ENCODE data around the gene PRKAA1.
"Not testable (repeated sequence)": the region's sequence is repeated elsewhere in the genome, so short reads cannot be mapped to it uniquely, and the experiment has no call there.

PRKAA1 gene

GRCh38 chr5:40825461-40826043 lies 27.4 kb upstream of the PRKAA1 start:
- not testable (repeated sequence) for DNase-seq

- DNase-seq = no peak
These were observed 25.3 kb upstream of the PRKAA1 start for GRCh38 chr5:40823459-40823858.

GRCh38 chr5:40813698-40814281 lies 15.6 kb upstream of the PRKAA1 start:
- DNase-seq = peak in 1 of 2 donors; percentile 39

- no peak for DNase-seq
These were observed 14.0 kb upstream of the PRKAA1 start for GRCh38 chr5:40812125-40812524.

GRCh38 chr5:40801771-40802562 lies 3.8 kb upstream of the PRKAA1 start:
- no peak for DNase-seq

GRCh38 chr5:40799258-40799657 lies 1.1 kb upstream of the PRKAA1 start:
- DNase-seq = no peak

GRCh38 chr5:40798801-40799210 lies 632 bp upstream of the PRKAA1 start:
- no peak for DNase-seq

- peak; percentile 77 to 83 for DNase-seq
These were observed 732 bp downstream of the PRKAA1 start for GRCh38 chr5:40797273-40798011.

- no peak for DNase-seq
These were observed 1.7 kb downstream of the PRKAA1 start for GRCh38 chr5:40796487-40796889.

GRCh38 chr5:40794877-40795276 lies 3.3 kb downstream of the PRKAA1 start:
- DNase-seq = not testable (repeated sequence)

GRCh38 chr5:40794340-40794739 lies 3.8 kb downstream of the PRKAA1 start:
- not testable (repeated sequence) for DNase-seq

GRCh38 chr5:40792691-40793090 lies 5.5 kb downstream of the PRKAA1 start:
- DNase-seq = not testable (repeated sequence)

- DNase-seq = no peak
These were observed 6.4 kb downstream of the PRKAA1 start for GRCh38 chr5:40791715-40792139.

- no peak for DNase-seq
These were observed 7.1 kb downstream of the PRKAA1 start for GRCh38 chr5:40790947-40791593.

GRCh38 chr5:40788941-40789340 lies 9.2 kb downstream of the PRKAA1 start:
- DNase-seq = not testable (repeated sequence)

GRCh38 chr5:40787986-40788385 lies 10.2 kb downstream of the PRKAA1 start:
- no peak for DNase-seq

GRCh38 chr5:40786664-40787063 lies 11.5 kb downstream of the PRKAA1 start:
- not testable (repeated sequence) for DNase-seq

- no peak for DNase-seq
These were observed 13.3 kb downstream of the PRKAA1 start for GRCh38 chr5:40784916-40785315.

GRCh38 chr5:40784027-40784653 lies 14.0 kb downstream of the PRKAA1 start:
- DNase-seq = no peak

- DNase-seq = no peak
These were observed 16.2 kb downstream of the PRKAA1 start for GRCh38 chr5:40781843-40782409.

GRCh38 chr5:40780858-40781257 lies 17.3 kb downstream of the PRKAA1 start:
- no peak for DNase-seq

GRCh38 chr5:40780199-40780598 lies 18.0 kb downstream of the PRKAA1 start:
- DNase-seq = no peak

Measured in stimulated activated CD4-positive, alpha-beta T cell treated with anti-CD3 and anti-CD28 coated beads, Interleukin-2, amount 100 ng/mL, for 24 hours (primary cell).